Measurements from ENCODE around the gene MEGF11. TPM values are rescaled to one million over a fixed set of nuclear protein-coding genes. Genes with fewer than 3 reads are reported as not detected.
"Not testable (repeated sequence)": the region's sequence is repeated elsewhere in the genome, so short reads cannot be mapped to it uniquely, and the experiment has no call there.

MEGF11 gene
- total RNA-seq, 6 experiments from 2014 or later, result not detected

- no peak for DNase-seq
- no peaks in the 10 kb centered on the region for H3K36me3 Mint-ChIP-seq (ENCODE audit: low read depth)
- H3K4me3 Mint-ChIP-seq, result no peak overlapping the region
- peaks cover 27% of the 10 kb centered on the region for H3K27me3 Mint-ChIP-seq (ENCODE audit: insufficient read depth)
- H3K9me3 Mint-ChIP-seq, result no peaks in the 10 kb centered on the region
- no peak for TF ChIP-seq CTCF (IDR thresholded peaks at IDR 0.05)
- H3K4me1 Mint-ChIP-seq (ENCODE audit: low read depth), result peaks cover 6% of the 10 kb centered on the region
- H3K27ac Mint-ChIP-seq, result no peak overlapping the region
Measured at GRCh38 chr15:65979837-65980236, 273.7 kb downstream of the MEGF11 start.

GRCh38 chr15:65979316-65979715 is 274.2 kb downstream of the MEGF11 start:
- DNase-seq, result no peak
- no peaks in the 10 kb centered on the region for H3K9me3 Mint-ChIP-seq
- H3K27me3 Mint-ChIP-seq (ENCODE audit: insufficient read depth), result peaks cover 23% of the 10 kb centered on the region
- H3K36me3 Mint-ChIP-seq (ENCODE audit: low read depth), result no peaks in the 10 kb centered on the region
- no peak overlapping the region for H3K27ac Mint-ChIP-seq
- H3K4me1 Mint-ChIP-seq (ENCODE audit: low read depth), result peaks cover 6% of the 10 kb centered on the region
- no peak overlapping the region for H3K4me3 Mint-ChIP-seq
- TF ChIP-seq CTCF (IDR thresholded peaks at IDR 0.05), result no peak

GRCh38 chr15:65978110-65978509 is 275.4 kb downstream of the MEGF11 start:
- DNase-seq, result no peak
- H3K27ac Mint-ChIP-seq, result no peak overlapping the region
- no peak for TF ChIP-seq CTCF (IDR thresholded peaks at IDR 0.05)
- H3K36me3 Mint-ChIP-seq (ENCODE audit: low read depth), result no peaks in the 10 kb centered on the region
- peaks cover 6% of the 10 kb centered on the region for H3K4me1 Mint-ChIP-seq (ENCODE audit: low read depth)
- H3K9me3 Mint-ChIP-seq, result no peaks in the 10 kb centered on the region
- H3K4me3 Mint-ChIP-seq, result no peak overlapping the region
- H3K27me3 Mint-ChIP-seq (ENCODE audit: insufficient read depth), result peaks cover 16% of the 10 kb centered on the region

- H3K9me3 Mint-ChIP-seq; H3K36me3 Mint-ChIP-seq (ENCODE audit: low read depth); H3K4me1 Mint-ChIP-seq (ENCODE audit: low read depth); H3K27ac Mint-ChIP-seq; H3K4me3 Mint-ChIP-seq; DNase-seq: not testable (repeated sequence)
- peaks cover 25% of the 10 kb centered on the region for H3K27me3 Mint-ChIP-seq (ENCODE audit: insufficient read depth)
Measured at GRCh38 chr15:65976196-65976595, 277.4 kb downstream of the MEGF11 start.

- Mint-ChIP-seq H3K27ac (no peak overlapping the region), H3K4me3 (no peak overlapping the region), H3K9me3 (no peaks in the 10 kb centered on the region)
Measured at GRCh38 chr15:65971741-65971995, 281.9 kb downstream of the MEGF11 start.

More at GRCh38 chr15:65971741-65971995, 281.9 kb downstream of the MEGF11 start:
- peaks cover 28% of the 10 kb centered on the region for H3K27me3 Mint-ChIP-seq (ENCODE audit: insufficient read depth)
- no peaks in the 10 kb centered on the region for H3K36me3 Mint-ChIP-seq (ENCODE audit: low read depth)
- no peaks in the 10 kb centered on the region for H3K4me1 Mint-ChIP-seq (ENCODE audit: low read depth)
- DNase-seq, result no peak
- no peak for TF ChIP-seq CTCF (IDR thresholded peaks at IDR 0.05)

Data from HFFc6 (cell line).